Upper lobe of left lung (tissue), 6 donors: ENCODE data around the gene PREX1. TPM values are rescaled to one million over a fixed set of nuclear protein-coding genes. Genes with fewer than 3 reads are reported as not detected.

Experiments
- ATAC-seq, 2 donors: fragments of 200-7000 bp; cut with Tn5 transposase; one replicate each; pipeline ENCODE4 v1.9.1; 2022; ENCODE audit warnings: mild to moderate bottlenecking in 2 of 2, moderate library complexity in 2 of 2; ENCODE audit not compliant: low FRiP score in 2 of 2
- DNase-seq, 2 donors: peaks; one replicate each; pipeline ENCODE4 v3.0.0-alpha.2; 2019 to 2020
- H3K27ac ChIP-seq, 4 donors: fragments of 200-600 bp; sonication (generic); one replicate each; pipeline ENCODE4 v1.5.1; 2016 to 2019
- H3K27me3 ChIP-seq, 4 donors: fragments of 200-600 bp; sonication (generic); one replicate each; pipeline ENCODE4 v1.5.1; 2017 to 2019
- H3K36me3 ChIP-seq, 4 donors: fragments of 200-600 bp; sonication (generic); one replicate each; pipeline ENCODE4 v1.5.1; 2016 to 2019
- H3K4me1 ChIP-seq, 4 donors: fragments of 200-600 bp; sonication (generic); one replicate each; pipeline ENCODE4 v1.5.1; 2018 to 2019
- H3K4me3 ChIP-seq, 4 donors: fragments of 200-600 bp; sonication (generic); one replicate each; pipeline ENCODE4 v1.5.1; 2017 to 2019; ENCODE audit warnings: mild to moderate bottlenecking in 2 of 4, moderate library complexity in 1 of 4
- H3K9me3 ChIP-seq, 4 donors: fragments of 200-600 bp; sonication (generic); one replicate each; pipeline ENCODE4 v1.5.1; 2018 to 2019
- CTCF ChIP-seq, 6 experiments: fragments of 450-650 bp in 4 of 6; fragments of 200-600 bp in 2 of 6; sonication (generic) in 2 of 6; IDR thresholded peaks; one replicate each; pipeline ENCODE4 v1.5.1; 2016 to 2019; ENCODE audit warnings: antibody characterized with exemption in 6 of 6
- EP300 ChIP-seq, 4 donors: sonication (generic); formaldehyde crosslinking; IDR thresholded peaks; one replicate each; pipeline ENCODE4 v1.5.1; 2017; ENCODE audit warnings: antibody characterized with exemption in 4 of 4, control low read depth in 2 of 4
- POLR2A ChIP-seq, 4 donors: fragments of 450-650 bp; IDR thresholded peaks; one replicate each; pipeline ENCODE4 v1.5.1; 2016 to 2017; ENCODE audit warnings: antibody characterized with exemption in 4 of 4, mild to moderate bottlenecking in 2 of 4
- POLR2AphosphoS5 ChIP-seq, 2 donors: sonication (generic); formaldehyde crosslinking; IDR thresholded peaks; one replicate each; pipeline ENCODE4 v1.5.1; 2017; ENCODE audit warnings: antibody characterized with exemption in 2 of 2
- WGBS, 2 donors: methylation state at CpG; one replicate each; pipeline ENCODE4 v1.1.5; 2017 to 2018; 5-methylcytosine and 5-hydroxymethylcytosine counted together
- total RNA-seq, 6 donors: library from RNA; depleted of rRNA in 4 of 6; stranded (reverse); fragments of >200 nt in 4 of 6; gene quantifications; one replicate each; pipeline versions ENCODE4 v1.1.0 to v1.2.1, GENCODE V29; 2016 to 2021
- donor health status: DM: no; HTN: no; CAD: no; lungs with moderate emphysema.
- donor health status: DM: no; HTN: yes; CAD: no; lungs with severe emphysema.

PREX1 gene
- total RNA-seq, 6 donors from 2014 or later: 42.8 to 177 (median 74.6) TPM

GRCh38 chr20:48784273-48784641 lies 43.5 kb downstream of the PREX1 start:
- Histone ChIP-seq H3K4me3 (no peak overlapping the region), H3K27ac (no peak overlapping the region), H3K27me3 (no peaks in the 10 kb centered on the region), H3K36me3 (no peaks in the 10 kb centered on the region), H3K4me1 (peaks cover 36 to 72% (median 44%) of the 10 kb centered on the region in 4 donors), H3K9me3 (peaks cover 0 to 7% (median 3%) of the 10 kb centered on the region in 4 donors)
- no peak for TF ChIP-seq CTCF (IDR thresholded peaks at IDR 0.05)
- TF ChIP-seq POLR2A (IDR thresholded peaks at IDR 0.05): no peak
- TF ChIP-seq EP300 (IDR thresholded peaks at IDR 0.05): no peak
- no peak for TF ChIP-seq POLR2AphosphoS5 (IDR thresholded peaks at IDR 0.05)
- DNase-seq (no peak), ATAC-seq (no peak)
- 72 to 77% methylated on average over 5 of the region's 5 CpGs for WGBS, 2 donors

GRCh38 chr20:48783533-48784272 lies 44.1 kb downstream of the PREX1 start:
- Histone ChIP-seq H3K27ac (peak overlapping the region in 1 of 4 donors; percentile 9), H3K9me3 (peaks cover 0 to 9% (median 3%) of the 10 kb centered on the region in 4 donors), H3K27me3 (no peaks in the 10 kb centered on the region), H3K4me3 (no peak overlapping the region), H3K4me1 (peaks cover 36 to 68% (median 41%) of the 10 kb centered on the region in 4 donors), H3K36me3 (no peaks in the 10 kb centered on the region)
- TF ChIP-seq CTCF (IDR thresholded peaks at IDR 0.05) (no peak), EP300 (IDR thresholded peaks at IDR 0.05) (no peak), POLR2A (IDR thresholded peaks at IDR 0.05) (no peak), POLR2AphosphoS5 (IDR thresholded peaks at IDR 0.05) (no peak)
- 63 to 66% methylated on average over 9 of the region's 9 CpGs for WGBS, 2 donors
- DNase-seq: no peak
- no peak for ATAC-seq

GRCh38 chr20:48782901-48783308 lies 44.9 kb downstream of the PREX1 start:
- Histone ChIP-seq H3K27me3 (peaks cover 0 to under 1% (median 0%) of the 10 kb centered on the region in 4 donors), H3K4me1 (peaks cover 32 to 60% (median 38%) of the 10 kb centered on the region in 4 donors), H3K4me3 (no peak overlapping the region), H3K9me3 (peaks cover 0 to 9% (median 3%) of the 10 kb centered on the region in 4 donors), H3K27ac (peak overlapping the region in 2 of 4 donors; percentile 9 to 17), H3K36me3 (no peaks in the 10 kb centered on the region)
- no peak for TF ChIP-seq EP300 (IDR thresholded peaks at IDR 0.05)
- TF ChIP-seq POLR2A (IDR thresholded peaks at IDR 0.05): no peak
- no peak for TF ChIP-seq CTCF (IDR thresholded peaks at IDR 0.05)
- no peak for TF ChIP-seq POLR2AphosphoS5 (IDR thresholded peaks at IDR 0.05)
- DNase-seq (no peak), ATAC-seq (no peak)
- WGBS, 2 donors: 79 to 88% methylated on average over 6 of the region's 6 CpGs

- ATAC-seq: no peak
- Histone ChIP-seq H3K4me3 (no peak overlapping the region), H3K36me3 (no peaks in the 10 kb centered on the region), H3K4me1 (peaks cover 32 to 58% (median 36%) of the 10 kb centered on the region in 4 donors), H3K27ac (peak overlapping the region in 1 of 4 donors; percentile 55), H3K27me3 (peaks cover 0 to 4% (median 0%) of the 10 kb centered on the region in 4 donors), H3K9me3 (peaks cover 0 to 9% (median 3%) of the 10 kb centered on the region in 4 donors)
- TF ChIP-seq EP300 (IDR thresholded peaks at IDR 0.05) (no peak), POLR2AphosphoS5 (IDR thresholded peaks at IDR 0.05) (no peak), CTCF (IDR thresholded peaks at IDR 0.05) (no peak), POLR2A (IDR thresholded peaks at IDR 0.05) (no peak)
- no peak for DNase-seq
- 56 to 67% methylated on average over 4 of the region's 4 CpGs for WGBS, 2 donors
These were observed 45.7 kb downstream of the PREX1 start for GRCh38 chr20:48782053-48782452.
